Dendritic cell treated with granulocyte-macrophage colony-stimulating factor and Interleukin-4, amounts not matched to agents 40 ng/mL and 50 ng/mL, for 4 days (primary cell): ENCODE measurements around the gene CCL18.
"Not testable (repeated sequence)": the region's sequence is repeated elsewhere in the genome, so short reads cannot be mapped to it uniquely, and the experiment has no call there.

Experiments
- H3K27ac Mint-ChIP-seq: one replicate; pipeline ENCODE4 v1.8.0; 2022; ENCODE audit warnings: mild to moderate bottlenecking, mixed read lengths
- H3K27me3 Mint-ChIP-seq: one replicate; pipeline ENCODE4 v1.8.0; 2022; ENCODE audit warnings: mild to moderate bottlenecking, mixed read lengths
- H3K36me3 Mint-ChIP-seq: one replicate; pipeline ENCODE4 v1.8.0; 2022; ENCODE audit warnings: low read depth, mixed read lengths
- H3K4me1 Mint-ChIP-seq: one replicate; pipeline ENCODE4 v1.8.0; 2022; ENCODE audit warnings: low read depth, mixed read lengths
- H3K4me3 Mint-ChIP-seq: one replicate; pipeline ENCODE4 v1.8.0; 2022; ENCODE audit warnings: mild to moderate bottlenecking, moderate library complexity, mixed read lengths
- H3K9me3 Mint-ChIP-seq: one replicate; pipeline ENCODE4 v1.8.0; 2022; ENCODE audit warnings: mixed read lengths
- intact Hi-C: fragments of 100-400 bp; cut with micrococcal nuclease; formaldehyde crosslinking; loops from one replicate; pipeline ENCODE4 v1.15.0; 2022

The CCL18 gene, protein sequence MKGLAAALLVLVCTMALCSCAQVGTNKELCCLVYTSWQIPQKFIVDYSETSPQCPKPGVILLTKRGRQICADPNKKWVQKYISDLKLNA

DNA sequence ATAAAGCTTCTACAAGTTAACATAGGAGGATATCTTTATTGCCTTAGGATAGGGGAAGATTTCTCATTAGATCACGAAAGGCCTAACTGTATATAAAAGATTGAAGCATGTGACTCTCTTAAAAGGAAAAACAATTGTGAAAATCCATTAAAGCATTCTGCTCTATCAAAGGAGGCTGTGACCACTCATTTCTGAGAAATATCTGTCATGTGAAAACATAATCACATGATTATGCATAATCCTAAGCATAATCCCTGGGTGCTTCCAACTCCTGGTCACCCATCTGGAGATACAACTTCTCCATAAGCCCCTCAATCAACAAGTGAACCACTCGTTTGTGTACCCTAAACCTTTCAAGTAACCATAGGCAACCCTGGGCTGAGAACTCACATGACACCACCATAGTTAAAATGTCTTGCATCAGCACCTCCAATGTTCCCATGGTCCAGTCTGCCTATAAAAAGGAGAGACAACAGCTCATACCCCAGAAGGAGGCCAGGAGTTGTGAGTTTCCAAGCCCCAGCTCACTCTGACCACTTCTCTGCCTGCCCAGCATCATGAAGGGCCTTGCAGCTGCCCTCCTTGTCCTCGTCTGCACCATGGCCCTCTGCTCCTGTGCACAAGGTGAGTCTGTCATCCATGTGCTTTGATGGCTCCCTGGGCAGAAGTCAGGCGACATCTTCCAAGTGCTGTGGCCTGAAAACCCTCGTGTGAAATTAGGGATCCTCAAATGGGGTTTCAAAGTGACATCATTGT lies at the start of gene CCL18:
TSS of gene CCL18 (plus strand) at position 487 of the 756 bp plus-strand sequence. CDS start at position 558, 71 bp downstream.
- intact Hi-C loops = no loop called here
- peaks cover 64% of the 10 kb centered on the region for H3K4me1 Mint-ChIP-seq
- H3K27me3 Mint-ChIP-seq = no peaks in the 10 kb centered on the region
- no peaks in the 10 kb centered on the region for H3K9me3 Mint-ChIP-seq
- peak within 1 kb of the TSS; percentile 90 for H3K27ac Mint-ChIP-seq
- peak within 1 kb of the TSS; percentile 72 for H3K4me3 Mint-ChIP-seq
- peaks cover 51% of the 10 kb centered on the region for H3K36me3 Mint-ChIP-seq

DNA sequence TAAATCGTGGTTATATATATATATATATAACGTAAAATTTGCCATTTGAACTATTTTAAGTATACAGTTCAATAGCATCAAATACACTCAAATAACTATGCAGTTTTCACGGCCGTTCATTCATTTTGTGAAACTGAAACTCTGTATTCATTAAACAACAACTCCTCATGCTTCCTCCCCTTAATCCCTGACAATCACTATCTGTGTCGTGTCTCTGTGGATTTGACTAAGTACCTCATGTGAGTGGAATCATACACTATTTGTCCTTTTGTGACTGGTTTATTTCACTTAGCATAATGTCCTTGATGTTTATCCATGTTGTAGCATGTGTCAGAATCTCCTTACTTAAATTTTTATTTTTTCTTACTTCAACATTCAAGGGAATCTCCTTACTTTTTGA lies 49.1 kb upstream of the CCL18 start:
- H3K36me3 Mint-ChIP-seq = peaks cover 74% of the 10 kb centered on the region
- peaks cover 67% of the 10 kb centered on the region for H3K4me1 Mint-ChIP-seq
- H3K4me3 Mint-ChIP-seq = peak overlapping the region; percentile 75
- no peaks in the 10 kb centered on the region for H3K27me3 Mint-ChIP-seq
- H3K27ac Mint-ChIP-seq = peak overlapping the region; percentile 86
- intact Hi-C loops = loop anchor here (5.0 kb wide), 2 partner anchors 42 to 57 kb away; no protein-coding TSS in a partner anchor
- peaks cover 10% of the 10 kb centered on the region for H3K9me3 Mint-ChIP-seq

DNA sequence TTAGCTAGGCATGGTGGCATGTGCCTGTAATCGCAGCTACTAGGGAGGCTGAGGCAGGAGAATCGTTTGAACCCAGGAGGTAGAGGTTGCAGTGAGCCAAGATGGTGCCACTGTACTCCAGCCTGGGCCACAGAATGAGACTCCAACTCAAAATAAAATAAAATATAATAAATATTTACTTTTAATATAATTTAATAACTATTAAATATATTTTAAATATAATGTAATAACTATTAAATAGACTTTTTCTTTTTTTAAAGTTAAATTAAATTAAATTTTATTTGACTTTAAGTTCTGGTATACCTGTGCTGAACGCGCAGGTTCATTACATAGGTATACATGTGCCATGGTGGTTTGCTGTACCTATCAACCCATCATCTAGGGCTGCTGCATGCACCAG lies 48.2 kb upstream of the CCL18 start:
- Mint-ChIP-seq H3K4me3 (peak overlapping the region; percentile 83), H3K4me1 (peaks cover 68% of the 10 kb centered on the region), H3K27ac (peak overlapping the region; percentile 86), H3K36me3 (peaks cover 65% of the 10 kb centered on the region)
- H3K9me3 Mint-ChIP-seq, H3K27me3 Mint-ChIP-seq: not testable (repeated sequence)
- intact Hi-C loops = loop anchor here (5.0 kb wide), 2 partner anchors 41 to 56 kb away; no protein-coding TSS in a partner anchor

DNA sequence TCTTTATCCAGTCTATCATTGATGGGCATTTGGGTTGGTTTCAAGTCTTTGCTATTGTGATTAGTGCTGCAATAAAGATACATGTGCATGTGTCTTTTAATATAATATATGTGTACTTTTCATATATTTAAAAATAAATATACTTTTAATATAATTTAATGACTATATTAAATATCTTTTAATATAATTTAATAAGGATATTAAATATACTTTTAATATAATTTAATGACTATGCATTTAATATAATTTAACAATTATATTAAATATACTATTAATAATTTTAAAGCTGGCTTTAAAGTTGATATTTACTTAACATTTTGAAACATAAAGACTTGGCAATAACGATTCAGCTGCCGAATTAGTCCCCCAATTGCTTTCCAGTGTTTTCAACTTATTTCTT lies 47.5 kb upstream of the CCL18 start:
- intact Hi-C loops = loop anchor here (5.0 kb wide), 2 partner anchors 41 to 56 kb away; no protein-coding TSS in a partner anchor
- H3K9me3 Mint-ChIP-seq = no peaks in the 10 kb centered on the region
- peaks cover 71% of the 10 kb centered on the region for H3K4me1 Mint-ChIP-seq
- peaks cover 58% of the 10 kb centered on the region for H3K36me3 Mint-ChIP-seq
- peak overlapping the region; percentile 87 for H3K27ac Mint-ChIP-seq
- peak overlapping the region; percentile 83 for H3K4me3 Mint-ChIP-seq
- H3K27me3 Mint-ChIP-seq = peaks cover 1% of the 10 kb centered on the region

DNA sequence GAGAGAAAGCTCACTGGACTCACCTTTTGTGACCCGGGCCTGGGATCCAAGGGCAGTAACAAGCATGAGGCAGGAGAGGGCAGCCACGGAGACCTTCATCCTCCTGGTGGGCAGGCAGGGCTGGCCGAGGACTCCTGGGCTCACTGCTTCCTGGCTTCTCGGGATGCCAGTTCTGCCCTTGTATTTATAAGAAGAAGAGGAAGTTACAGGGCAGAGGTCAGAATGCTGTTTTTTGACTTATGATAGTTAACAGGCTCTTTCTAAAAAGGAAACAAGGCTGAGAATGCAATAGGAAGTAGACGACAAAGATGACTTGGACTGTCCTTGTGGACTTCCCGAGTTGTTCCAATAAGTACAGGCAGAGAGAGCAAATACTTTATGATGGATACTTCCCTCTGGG lies 46.3 kb upstream of the CCL18 start, which contains the start of gene CCL23:
TSS of gene CCL23 (minus strand) at position 174 of the 400 bp plus-strand sequence. CDS start at position 99, 75 bp downstream.
- H3K36me3 Mint-ChIP-seq = peaks cover 46% of the 10 kb centered on the region
- intact Hi-C loops = loop anchor here (2.0 to 5.0 kb wide), 3 partner anchors 17 to 55 kb away; no protein-coding TSS in a partner anchor
- no peaks in the 10 kb centered on the region for H3K9me3 Mint-ChIP-seq
- peaks cover 1% of the 10 kb centered on the region for H3K27me3 Mint-ChIP-seq
- peaks cover 71% of the 10 kb centered on the region for H3K4me1 Mint-ChIP-seq
- peak within 1 kb of the TSS; percentile 80 for H3K4me3 Mint-ChIP-seq
- peak within 1 kb of the TSS; percentile 87 for H3K27ac Mint-ChIP-seq

DNA sequence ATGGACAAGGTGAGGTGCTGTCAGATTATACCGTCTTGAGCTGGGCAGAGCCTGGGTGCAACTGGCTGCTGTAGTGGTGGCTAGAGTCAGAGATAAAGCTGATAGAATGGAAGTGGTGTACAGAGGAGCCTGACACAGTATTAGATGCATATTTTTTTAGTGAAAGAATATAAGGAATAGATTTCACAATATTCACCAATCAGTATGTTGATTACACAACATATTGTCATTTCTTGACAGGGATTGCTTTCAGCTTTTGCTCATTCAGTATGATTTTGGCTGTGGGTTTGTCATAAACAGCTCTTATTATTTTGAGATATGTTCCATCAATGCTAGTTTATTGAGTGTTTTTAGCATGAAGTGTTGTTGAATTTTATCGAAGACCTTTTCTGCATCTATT lies 44.6 kb upstream of the CCL18 start:
- H3K36me3 Mint-ChIP-seq = peaks cover 30% of the 10 kb centered on the region
- peaks cover 64% of the 10 kb centered on the region for H3K4me1 Mint-ChIP-seq
- H3K27me3 Mint-ChIP-seq = peaks cover 1% of the 10 kb centered on the region
- peak overlapping the region; percentile 87 for H3K27ac Mint-ChIP-seq
- H3K9me3 Mint-ChIP-seq = no peaks in the 10 kb centered on the region
- no peak overlapping the region for H3K4me3 Mint-ChIP-seq
- intact Hi-C loops = loop anchor here (2.0 to 5.0 kb wide), 3 partner anchors 15 to 53 kb away; no protein-coding TSS in a partner anchor

DNA sequence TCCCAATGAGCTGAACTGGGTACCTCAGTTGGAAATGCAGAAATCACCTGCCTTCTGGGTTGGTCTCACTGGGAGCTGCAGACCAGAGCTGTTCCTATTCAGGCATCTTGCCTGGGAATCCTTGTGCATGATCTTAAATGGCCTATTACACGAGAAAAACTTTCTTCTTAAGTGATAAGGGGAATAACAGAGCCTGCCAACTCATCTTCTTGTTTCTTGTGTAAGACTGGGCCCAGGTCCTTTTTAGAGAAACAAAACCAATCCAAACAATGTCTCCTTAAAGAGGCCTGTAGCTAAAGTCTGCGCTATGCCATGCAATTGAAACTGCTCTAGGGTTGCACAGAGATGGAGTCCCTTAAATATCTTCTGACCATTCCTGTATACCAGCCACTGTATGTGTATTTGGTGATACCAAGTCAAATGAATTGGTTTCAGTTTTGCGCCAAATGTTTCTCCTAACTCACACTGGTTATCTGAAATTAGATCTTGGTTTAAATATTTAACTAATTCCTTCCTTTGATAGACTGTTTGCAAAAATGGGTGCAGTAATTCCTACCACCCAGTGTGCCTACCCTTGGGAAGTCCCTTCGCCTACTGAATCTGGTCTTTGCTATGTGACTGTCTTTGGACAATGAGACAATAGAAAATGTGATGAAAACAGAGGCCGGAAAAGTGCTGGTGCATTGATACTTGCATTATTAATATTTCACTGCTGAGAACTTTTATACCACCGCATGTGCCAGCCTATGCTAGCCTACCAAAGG lies 39.8 kb upstream of the CCL18 start:
- Mint-ChIP-seq H3K27ac (peak overlapping the region; percentile 49), H3K36me3 (no peaks in the 10 kb centered on the region), H3K27me3 (peaks cover 4% of the 10 kb centered on the region), H3K9me3 (no peaks in the 10 kb centered on the region), H3K4me3 (no peak overlapping the region), H3K4me1 (peaks cover 71% of the 10 kb centered on the region)
- intact Hi-C loops = no loop called here

DNA sequence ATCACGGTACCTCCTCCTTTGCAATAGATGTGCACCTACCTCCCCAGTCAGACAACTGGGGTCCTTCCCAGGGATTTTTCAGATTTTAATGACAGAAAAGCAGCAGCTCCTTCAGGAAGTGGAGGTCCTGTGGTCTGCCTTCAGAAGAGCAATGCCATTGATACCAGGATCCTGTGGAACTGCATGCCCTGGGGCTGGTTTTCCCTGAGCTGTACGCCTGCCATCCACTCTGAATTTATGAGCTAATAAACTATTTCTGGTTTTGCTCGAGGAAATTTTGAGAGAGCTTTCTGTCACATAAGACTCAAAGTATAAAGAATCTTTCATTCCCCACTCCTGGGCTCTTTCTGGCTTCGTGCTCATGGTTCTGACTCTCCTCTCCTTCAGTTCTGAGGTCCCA lies 36.3 kb upstream of the CCL18 start:
- peaks cover 70% of the 10 kb centered on the region for H3K4me1 Mint-ChIP-seq

DNA sequence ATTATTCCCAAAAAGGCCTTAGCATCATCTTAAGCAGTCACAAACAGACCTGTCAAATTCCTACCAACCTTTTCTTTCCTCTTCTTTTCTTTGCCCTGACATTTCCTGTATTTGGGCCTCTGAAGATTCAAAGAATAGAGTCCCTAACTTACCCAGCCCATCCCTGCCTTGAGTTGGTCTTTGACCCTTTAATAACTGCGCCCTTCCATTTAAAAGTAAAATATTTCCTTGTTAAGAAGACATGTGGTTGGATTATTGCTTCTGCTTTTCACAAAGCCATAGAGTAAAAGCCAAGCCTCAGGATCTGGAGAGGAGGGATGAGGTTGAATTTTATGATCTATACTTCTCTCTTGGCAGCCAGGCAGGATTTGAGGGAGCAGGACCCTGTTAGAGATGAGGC lies 33.1 kb upstream of the CCL18 start:
- H3K4me1 Mint-ChIP-seq = peaks cover 70% of the 10 kb centered on the region
- H3K27ac Mint-ChIP-seq = peak overlapping the region; percentile 57
- no peaks in the 10 kb centered on the region for H3K9me3 Mint-ChIP-seq
- H3K4me3 Mint-ChIP-seq = no peak overlapping the region
- intact Hi-C loops = loop anchor here (5.0 kb wide), 1 partner anchor 41 kb away; no protein-coding TSS in a partner anchor
- H3K36me3 Mint-ChIP-seq = no peaks in the 10 kb centered on the region
- H3K27me3 Mint-ChIP-seq = peaks cover 6% of the 10 kb centered on the region

More for the DNA sequence above, 36.3 kb upstream of the CCL18 start:
- Mint-ChIP-seq H3K36me3 (no peaks in the 10 kb centered on the region), H3K27ac (peak overlapping the region; percentile 33), H3K4me3 (no peak overlapping the region), H3K9me3 (no peaks in the 10 kb centered on the region), H3K27me3 (peaks cover 6% of the 10 kb centered on the region)
- intact Hi-C loops = no loop called here

DNA sequence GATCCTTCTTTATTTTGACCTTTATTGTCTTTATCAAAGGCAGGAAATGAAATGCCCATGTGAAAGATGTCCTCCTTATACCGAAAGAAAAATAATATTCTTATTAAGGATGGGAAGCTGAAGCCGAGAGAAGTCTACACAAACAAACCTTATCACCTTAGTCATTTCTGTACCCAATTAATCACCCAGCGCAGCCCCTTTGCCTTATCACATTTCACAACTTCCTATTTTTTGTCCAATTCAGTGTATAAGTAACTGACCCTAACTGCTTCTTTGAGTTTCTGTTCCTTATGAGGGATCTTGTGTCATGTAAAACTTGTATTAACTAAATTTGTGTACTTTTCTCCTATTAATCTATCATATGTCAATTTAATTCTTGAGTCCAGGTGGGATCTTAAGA lies 29.9 kb upstream of the CCL18 start:
- Mint-ChIP-seq H3K9me3 (no peaks in the 10 kb centered on the region), H3K27me3 (peaks cover 3% of the 10 kb centered on the region), H3K4me3 (no peak overlapping the region), H3K36me3 (no peaks in the 10 kb centered on the region), H3K27ac (peak overlapping the region; percentile 76), H3K4me1 (peaks cover 71% of the 10 kb centered on the region)
- intact Hi-C loops = loop anchor here (2.0 to 5.0 kb wide), 2 partner anchors 15 to 38 kb away; no protein-coding TSS in a partner anchor

DNA sequence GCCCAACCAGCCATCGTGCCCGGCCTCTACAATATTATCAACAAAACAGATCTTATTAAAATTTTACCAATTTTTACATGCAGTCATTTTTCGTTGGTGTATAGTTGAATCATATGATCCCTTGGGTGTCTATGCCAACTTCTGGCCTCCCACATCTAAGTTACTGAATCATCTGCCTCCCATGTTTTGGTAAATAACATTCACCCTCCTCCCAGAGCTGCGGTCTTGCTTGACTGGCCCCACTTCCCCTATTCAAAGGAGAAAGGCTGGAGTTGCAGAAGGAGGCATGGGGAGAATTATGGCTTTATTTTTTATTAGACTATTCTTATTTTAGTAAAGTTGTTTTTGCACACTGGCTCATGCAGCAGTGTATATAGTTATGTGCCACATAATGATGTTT lies 27.8 kb upstream of the CCL18 start:
- H3K4me3 Mint-ChIP-seq = no peak overlapping the region
- intact Hi-C loops = no loop called here
- H3K4me1 Mint-ChIP-seq = peaks cover 68% of the 10 kb centered on the region
- peak overlapping the region; percentile 91 for H3K27ac Mint-ChIP-seq
- no peaks in the 10 kb centered on the region for H3K36me3 Mint-ChIP-seq
- H3K9me3 Mint-ChIP-seq = peaks cover 2% of the 10 kb centered on the region
- peaks cover 3% of the 10 kb centered on the region for H3K27me3 Mint-ChIP-seq

DNA sequence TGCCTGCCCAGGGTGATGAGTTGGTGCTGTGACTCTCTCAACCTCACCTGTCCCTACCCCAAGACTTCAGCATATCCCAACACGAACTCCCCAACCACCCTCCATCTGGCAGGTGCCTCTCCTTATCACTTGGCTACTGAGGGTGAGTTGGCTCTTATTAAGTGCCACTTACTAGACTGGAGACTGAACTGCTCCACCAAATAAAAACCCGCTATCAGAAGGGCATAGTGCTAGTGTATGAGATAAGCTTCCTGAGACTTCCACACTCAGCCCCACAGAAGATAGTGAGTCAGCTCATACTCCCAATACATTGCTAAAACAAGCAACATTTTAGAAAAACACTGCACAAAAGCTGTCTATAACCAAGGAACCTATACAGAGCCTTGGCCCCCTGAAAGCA lies 16.0 kb upstream of the CCL18 start:
- intact Hi-C loops = no loop called here
- Mint-ChIP-seq H3K27ac (peak overlapping the region; percentile 60), H3K36me3 (peaks cover 75% of the 10 kb centered on the region), H3K27me3 (no peaks in the 10 kb centered on the region), H3K9me3 (peaks cover 70% of the 10 kb centered on the region), H3K4me3 (no peak overlapping the region), H3K4me1 (peaks cover 35% of the 10 kb centered on the region)

DNA sequence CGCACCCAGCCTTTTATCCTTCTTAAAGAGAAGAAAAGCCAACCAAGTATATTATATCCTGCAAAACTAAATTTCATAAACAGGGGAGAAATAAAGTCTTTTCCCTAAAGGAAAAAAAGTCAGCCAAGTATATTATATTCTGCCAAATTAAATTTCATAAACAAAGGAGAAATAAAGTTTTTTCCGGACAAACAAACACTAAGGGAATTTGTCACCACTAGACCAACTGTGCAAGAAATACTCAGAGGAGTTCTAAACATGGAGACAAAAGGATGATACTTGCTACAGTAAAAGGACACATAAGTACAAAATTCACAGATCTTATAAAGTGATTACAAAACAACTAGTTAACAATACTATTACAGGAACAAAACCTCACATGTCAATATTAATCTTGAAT lies 14.4 kb upstream of the CCL18 start:
- intact Hi-C loops = no loop called here
- peaks cover 46% of the 10 kb centered on the region for H3K4me1 Mint-ChIP-seq
- H3K27me3 Mint-ChIP-seq = no peaks in the 10 kb centered on the region
- H3K27ac Mint-ChIP-seq = peak overlapping the region; percentile 42
- H3K4me3 Mint-ChIP-seq = no peak overlapping the region
- peaks cover 62% of the 10 kb centered on the region for H3K9me3 Mint-ChIP-seq
- peaks cover 74% of the 10 kb centered on the region for H3K36me3 Mint-ChIP-seq
